ENCODE results near the gene KDM6A. TPM values are rescaled to one million over a fixed set of nuclear protein-coding genes. Genes with fewer than 3 reads are reported as not detected.
A peak's percentile ranks its signal among the peaks of the same experiment; 100 is the strongest.

The KDM6A gene
- total and polyA plus RNA-seq, 9 of the 15 experiments (the other 6 are each of a cell fraction or from before 2014, with no cell fraction given) = 8.4 to 34.3 (median 22.9) TPM

- TF ChIP-seq HES1 (IDR thresholded peaks at IDR 0.05; ENCODE audit: low read depth) (no peak), SP1 (CRISPR knock-in tag; IDR thresholded peaks at IDR 0.05) (peak; percentile 69; the same call in 1 of the 2 replicates), REST (IDR thresholded peaks at IDR 0.05; ENCODE audit: borderline replicate concordance) (peak; percentile 81), REST (CRISPR knock-in tag; IDR thresholded peaks at IDR 0.05; ENCODE audit: low read depth) (no peak), CBX8 (IDR thresholded peaks at IDR 0.05; ENCODE audit: borderline replicate concordance, extremely low read depth, low read depth, low read length, poor library complexity, severe bottlenecking) (no peak), GTF2E2 (tag; IDR thresholded peaks at IDR 0.05) (peak; percentile 80; the same call in 1 of the 2 replicates), AFF4 (CRISPR knock-in tag; IDR thresholded peaks at IDR 0.05) (no peak), XRCC3 (IDR thresholded peaks at IDR 0.05) (no peak), PBX2 (CRISPR knock-in tag; IDR thresholded peaks at IDR 0.05; ENCODE audit: low read depth) (peak; percentile 82), PBX2 (tag; conservative IDR thresholded peaks at IDR 0.05; ENCODE audit: low read depth) (peak; percentile 96), HMGN3 (IDR thresholded peaks at IDR 0.05; ENCODE audit: borderline replicate concordance, extremely low read depth, insufficient read length, low read depth, low read length) (peak; percentile 23)
These were observed at the start of gene KDM6A (continued) for GRCh38 chrX:44872821-44873414.
